H9 (cell line): ENCODE measurements around the gene PLCXD3. TPM values are rescaled to one million over a fixed set of nuclear protein-coding genes. Genes with fewer than 3 reads are reported as not detected.

ENCODE experiments used
- DNase-seq: peaks from one replicate; pipeline ENCODE4 v3.0.0-alpha.2; 2017
- H2AFZ ChIP-seq: one replicate; pipeline ENCODE4 v1.6.1; 2013; ENCODE audit warnings: mild to moderate bottlenecking, low read length, control low read depth, moderate library complexity
- H2AK5ac ChIP-seq: 2 replicates; pipeline ENCODE4 v1.6.1; 2013; ENCODE audit warnings: low read length, control low read depth, mixed read lengths; ENCODE audit not compliant: insufficient read length
- H2BK120ac ChIP-seq: one replicate; pipeline ENCODE4 v1.6.1; 2013; ENCODE audit warnings: low read depth, mild to moderate bottlenecking, low read length, control low read depth, inconsistent platforms; ENCODE audit not compliant: poor library complexity, severe bottlenecking
- H2BK12ac ChIP-seq: 2 replicates; pipeline ENCODE4 v1.6.1; 2013; ENCODE audit warnings: low read length, control low read depth, mixed read lengths, low read depth; ENCODE audit not compliant: insufficient read length
- H2BK15ac ChIP-seq: 2 replicates; pipeline ENCODE4 v1.6.1; 2013; ENCODE audit warnings: low read depth, low read length, control low read depth
- H2BK20ac ChIP-seq: one replicate; pipeline ENCODE4 v1.6.1; 2013; ENCODE audit warnings: low read depth, mild to moderate bottlenecking, low read length, control low read depth, inconsistent platforms; ENCODE audit not compliant: poor library complexity, severe bottlenecking
- H2BK5ac ChIP-seq: 2 replicates; pipeline ENCODE4 v1.6.1; 2013; ENCODE audit warnings: low read length, control low read depth, mixed read lengths; ENCODE audit not compliant: insufficient read length
- H3K14ac ChIP-seq: 2 replicates; pipeline ENCODE4 v1.6.1; 2013; ENCODE audit warnings: low read length, control low read depth; ENCODE audit not compliant: insufficient read depth
- H3K18ac ChIP-seq: 2 replicates; pipeline ENCODE4 v1.6.1; 2013; ENCODE audit warnings: low read depth, mild to moderate bottlenecking, mixed read lengths, low read length, control low read depth; ENCODE audit not compliant: insufficient read length
- H3K23ac ChIP-seq: 2 replicates; pipeline ENCODE4 v1.6.1; 2013; ENCODE audit warnings: low read length, control low read depth, mixed read lengths, low read depth; ENCODE audit not compliant: insufficient read length
- H3K23me2 ChIP-seq: 2 replicates; pipeline ENCODE4 v1.6.1; 2013; ENCODE audit warnings: low read depth, mild to moderate bottlenecking, mixed read lengths, low read length, control low read depth; ENCODE audit not compliant: insufficient read length, poor library complexity, severe bottlenecking
- H3K27ac ChIP-seq: 2 replicates; pipeline ENCODE4 v1.5.1; 2013; ENCODE audit warnings: low read length, control low read depth, mixed read lengths, low read depth; ENCODE audit not compliant: insufficient read length
- H3K27me3 ChIP-seq: 2 replicates; pipeline ENCODE4 v1.6.1; 2013; ENCODE audit warnings: low read length, control low read depth, inconsistent platforms; ENCODE audit not compliant: insufficient read depth
- H3K4ac ChIP-seq: 2 replicates; pipeline ENCODE4 v1.6.1; 2013; ENCODE audit warnings: low read depth, mild to moderate bottlenecking, control low read depth, inconsistent platforms, low read length, moderate library complexity
- H3K4me1 ChIP-seq: 2 replicates; pipeline ENCODE4 v1.6.1; 2013; ENCODE audit warnings: low read length, control low read depth, inconsistent platforms; ENCODE audit not compliant: insufficient read depth
- H3K4me2 ChIP-seq: 2 replicates; pipeline ENCODE4 v1.6.1; 2013; ENCODE audit warnings: low read length, control low read depth, mixed read lengths; ENCODE audit not compliant: insufficient read length, insufficient read depth
- H3K56ac ChIP-seq: 2 replicates; pipeline ENCODE4 v1.6.1; 2013; ENCODE audit warnings: low read depth, mild to moderate bottlenecking, mixed read lengths, low read length, control low read depth; ENCODE audit not compliant: insufficient read length
- H3K79me1 ChIP-seq: 2 replicates; pipeline ENCODE4 v1.6.1; 2013; ENCODE audit warnings: low read depth, mild to moderate bottlenecking, moderate library complexity, low read length, control low read depth, inconsistent platforms; ENCODE audit not compliant: insufficient read depth, poor library complexity, severe bottlenecking
- H3K79me2 ChIP-seq: 2 replicates; pipeline ENCODE4 v1.6.1; 2013; ENCODE audit warnings: low read length, control low read depth, inconsistent platforms; ENCODE audit not compliant: insufficient read depth
- H3K9ac ChIP-seq: 2 replicates; pipeline ENCODE4 v1.6.1; 2013; ENCODE audit warnings: low read length, control low read depth, mixed read lengths; ENCODE audit not compliant: insufficient read length; ENCODE audit errors: extremely low read depth
- H3K9me3 ChIP-seq: one replicate; pipeline ENCODE4 v1.6.1; 2013; ENCODE audit warnings: low read depth, low read length, inconsistent platforms; ENCODE audit not compliant: control insufficient read depth
- H3T11ph ChIP-seq: one replicate; pipeline ENCODE4 v1.6.1; 2013; ENCODE audit warnings: mild to moderate bottlenecking, low read length, control low read depth, inconsistent platforms
- H4K20me1 ChIP-seq: one replicate; pipeline ENCODE4 v1.6.1; 2013; ENCODE audit not compliant: control insufficient read depth, insufficient read length, insufficient read depth
- H4K5ac ChIP-seq: 2 replicates; pipeline ENCODE4 v1.6.1; 2013; ENCODE audit warnings: low read depth, mild to moderate bottlenecking, mixed read lengths, low read length, control low read depth; ENCODE audit not compliant: insufficient read length
- H4K8ac ChIP-seq: replicated peaks from 2 replicates; pipeline ENCODE4 v1.6.1; 2013; ENCODE audit warnings: low read length, control low read depth, mixed read lengths, low read depth; ENCODE audit not compliant: insufficient read length
- H4K91ac ChIP-seq: 2 replicates; pipeline ENCODE4 v1.6.1; 2013; ENCODE audit warnings: low read depth, mild to moderate bottlenecking, moderate library complexity, mixed read lengths, low read length, control low read depth; ENCODE audit not compliant: insufficient read length
- H3K27ac Mint-ChIP-seq, 3 experiments: 2 replicates in 2 of 3; 3 replicates in 1 of 3; pipeline ENCODE4 v1.8.0; 2020 to 2021; ENCODE audit warnings: mixed read lengths in 3 of 3, mild to moderate bottlenecking in 1 of 3, moderate library complexity in 1 of 3
- H3K27me3 Mint-ChIP-seq: 2 replicates; pipeline ENCODE4 v1.8.0; 2021; ENCODE audit warnings: low read depth, mild to moderate bottlenecking, moderate library complexity, mixed read lengths
- H3K36me3 Mint-ChIP-seq, 3 experiments: 2 replicates in 2 of 3; 3 replicates in 1 of 3; pipeline ENCODE4 v1.8.0; 2020 to 2021; ENCODE audit warnings: low read depth in 3 of 3, mixed read lengths in 3 of 3; ENCODE audit not compliant: insufficient read depth in 1 of 3
- H3K4me1 Mint-ChIP-seq, 2 experiments: 2 replicates each; pipeline ENCODE4 v1.8.0; 2020; ENCODE audit warnings: mixed read lengths in 2 of 2
- H3K4me3 Mint-ChIP-seq, 2 experiments: 2 replicates in 1 of 2; 3 replicates in 1 of 2; pipeline ENCODE4 v1.8.0; 2020 to 2021; ENCODE audit warnings: mild to moderate bottlenecking in 2 of 2, mixed read lengths in 2 of 2, moderate library complexity in 1 of 2
- H3K9me3 Mint-ChIP-seq, 2 experiments: 2 replicates in 1 of 2; 3 replicates in 1 of 2; pipeline ENCODE4 v1.8.0; 2020; ENCODE audit warnings: mild to moderate bottlenecking in 2 of 2, mixed read lengths in 2 of 2, moderate library complexity in 1 of 2
- total RNA-seq: library from RNA; stranded (reverse); gene quantifications from 2 replicates; pipeline ENCODE4 v1.2.1, GENCODE V29; 2021
- TF ChIP-seq, protein P1 (sequence below): fragments of 200-600 bp; sonication (generic); conservative IDR thresholded peaks from 3 replicates; pipeline ENCODE4 v1.8.0; 2021; ENCODE audit warnings: antibody characterized with exemption, mild to moderate bottlenecking

Gene PLCXD3
- total RNA-seq, 1 experiment from 2014 or later, result not detected

DNA sequence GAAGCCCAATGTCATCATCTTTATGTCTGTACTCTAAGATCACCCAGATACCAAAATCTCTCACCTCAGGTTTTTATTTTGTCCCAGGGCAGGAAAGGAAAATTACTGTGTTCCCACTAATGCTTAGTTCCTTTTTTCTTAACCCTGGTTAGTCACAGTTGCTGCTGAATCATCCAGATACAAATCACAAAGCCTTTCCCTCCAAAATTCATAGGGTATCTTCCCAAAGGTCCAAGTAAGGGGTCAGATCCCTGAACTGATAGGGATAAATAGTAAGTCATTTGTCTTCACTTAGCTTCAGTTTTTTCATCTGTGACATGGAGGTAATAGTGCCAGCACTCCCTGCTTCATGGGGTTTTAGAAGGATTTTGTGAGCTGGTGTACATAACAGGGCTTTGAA, 2.2 kb downstream of the PLCXD3 start:
- peaks cover 50% of the 10 kb centered on the region for H3K27me3 Mint-ChIP-seq
- H3K23me2 ChIP-seq, result peaks cover 7% of the 10 kb centered on the region
- H3T11ph ChIP-seq, result no peak overlapping the region
- H2BK20ac ChIP-seq, result no peak overlapping the region
- H2BK120ac ChIP-seq, result no peak overlapping the region
- H3K79me1 ChIP-seq, result no peaks in the 10 kb centered on the region
- no peak overlapping the region for H3K4me2 ChIP-seq
- H4K8ac ChIP-seq, result no peak overlapping the region
- H3K27ac ChIP-seq, result no peak overlapping the region
- no peaks in the 10 kb centered on the region for H3K79me2 ChIP-seq
- H3K18ac ChIP-seq, result no peak overlapping the region
- no peak overlapping the region for H4K91ac ChIP-seq
- no peaks in the 10 kb centered on the region for H3K9me3 ChIP-seq
- H2BK15ac ChIP-seq, result no peak overlapping the region
- peaks cover 19% of the 10 kb centered on the region; the same call in 1 of the 2 replicates for H3K27me3 ChIP-seq
- no peak overlapping the region for H3K27ac Mint-ChIP-seq
- no peak overlapping the region for H3K14ac ChIP-seq
- peaks cover 24 to 25% of the 10 kb centered on the region in 2 experiments for H3K4me1 Mint-ChIP-seq
- H3K56ac ChIP-seq, result no peak overlapping the region
- H3K4me3 Mint-ChIP-seq, result no peak overlapping the region
- H3K9ac ChIP-seq, result no peak overlapping the region
- no peak overlapping the region for H3K23ac ChIP-seq
- no peak overlapping the region for H4K5ac ChIP-seq
- H2AFZ ChIP-seq, result no peak overlapping the region
- H2BK5ac ChIP-seq, result no peak overlapping the region
- H3K4ac ChIP-seq, result no peak overlapping the region
- H2AK5ac ChIP-seq, result no peak overlapping the region
- H3K36me3 Mint-ChIP-seq, result no peaks in the 10 kb centered on the region; a peak in 1 of 7 replicates
- TF ChIP-seq, protein P1, sequence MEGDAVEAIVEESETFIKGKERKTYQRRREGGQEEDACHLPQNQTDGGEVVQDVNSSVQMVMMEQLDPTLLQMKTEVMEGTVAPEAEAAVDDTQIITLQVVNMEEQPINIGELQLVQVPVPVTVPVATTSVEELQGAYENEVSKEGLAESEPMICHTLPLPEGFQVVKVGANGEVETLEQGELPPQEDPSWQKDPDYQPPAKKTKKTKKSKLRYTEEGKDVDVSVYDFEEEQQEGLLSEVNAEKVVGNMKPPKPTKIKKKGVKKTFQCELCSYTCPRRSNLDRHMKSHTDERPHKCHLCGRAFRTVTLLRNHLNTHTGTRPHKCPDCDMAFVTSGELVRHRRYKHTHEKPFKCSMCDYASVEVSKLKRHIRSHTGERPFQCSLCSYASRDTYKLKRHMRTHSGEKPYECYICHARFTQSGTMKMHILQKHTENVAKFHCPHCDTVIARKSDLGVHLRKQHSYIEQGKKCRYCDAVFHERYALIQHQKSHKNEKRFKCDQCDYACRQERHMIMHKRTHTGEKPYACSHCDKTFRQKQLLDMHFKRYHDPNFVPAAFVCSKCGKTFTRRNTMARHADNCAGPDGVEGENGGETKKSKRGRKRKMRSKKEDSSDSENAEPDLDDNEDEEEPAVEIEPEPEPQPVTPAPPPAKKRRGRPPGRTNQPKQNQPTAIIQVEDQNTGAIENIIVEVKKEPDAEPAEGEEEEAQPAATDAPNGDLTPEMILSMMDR, result no peak
- no peak overlapping the region for H2BK12ac ChIP-seq
- H4K20me1 ChIP-seq, result no peaks in the 10 kb centered on the region
- H3K4me1 ChIP-seq, result peaks cover 2% of the 10 kb centered on the region; the same call in 1 of the 2 replicates
- no peaks in the 10 kb centered on the region for H3K9me3 Mint-ChIP-seq
- DNase-seq, result no peak
